Right atrium auricular region (tissue), 2 donors: ENCODE results near the gene PRKAG2. TPM values are rescaled to one million over a fixed set of nuclear protein-coding genes. Genes with fewer than 3 reads are reported as not detected.
A peak's percentile ranks its signal among the peaks of the same experiment; 100 is the strongest.

Experiments
- DNase-seq: peaks from one replicate; pipeline ENCODE4 v3.0.0-alpha.2; 2019; ENCODE audit warnings: low spot score
- H3K27ac ChIP-seq, 2 donors: fragments of 200-600 bp; sonication (generic); 1 replicate in 1 of 2; 2 replicates in 1 of 2; pipeline ENCODE4 v1.5.1; 2016 to 2019
- H3K27me3 ChIP-seq, 2 donors: fragments of 200-600 bp; sonication (generic); one replicate each; pipeline versions ENCODE4 v1.5.1 to v1.6.0; 2017 to 2019
- H3K36me3 ChIP-seq: fragments of 200-600 bp; sonication (generic); one replicate; pipeline ENCODE4 v1.5.1; 2016
- H3K4me1 ChIP-seq, 2 donors: fragments of 200-600 bp; sonication (generic); one replicate each; pipeline versions ENCODE4 v1.5.1 to v1.6.0; 2017 to 2019
- H3K4me3 ChIP-seq, 2 donors: fragments of 200-600 bp; sonication (generic); 1 replicate in 1 of 2; 2 replicates in 1 of 2; pipeline ENCODE4 v1.5.1; 2017 to 2019; ENCODE audit warnings: mild to moderate bottlenecking in 1 of 2, moderate library complexity in 1 of 2
- H3K9me3 ChIP-seq, 2 donors: fragments of 200-600 bp; sonication (generic); one replicate each; pipeline ENCODE4 v1.5.1; 2019
- total RNA-seq, 2 donors: library from RNA; depleted of rRNA; stranded (reverse); fragments of >200 nt; gene quantifications; one replicate each; pipeline ENCODE4 v1.1.0, GENCODE V29; 2016
- TF ChIP-seq, protein P1 (sequence below), 2 donors: fragments of 200-600 bp; sonication (generic); IDR thresholded peaks; one replicate each; pipeline ENCODE4 v1.5.1; 2019; ENCODE audit warnings: antibody characterized with exemption in 2 of 2

The PRKAG2 gene
- total RNA-seq, 2 donors from 2014 or later = 133 to 177 TPM

DNA sequence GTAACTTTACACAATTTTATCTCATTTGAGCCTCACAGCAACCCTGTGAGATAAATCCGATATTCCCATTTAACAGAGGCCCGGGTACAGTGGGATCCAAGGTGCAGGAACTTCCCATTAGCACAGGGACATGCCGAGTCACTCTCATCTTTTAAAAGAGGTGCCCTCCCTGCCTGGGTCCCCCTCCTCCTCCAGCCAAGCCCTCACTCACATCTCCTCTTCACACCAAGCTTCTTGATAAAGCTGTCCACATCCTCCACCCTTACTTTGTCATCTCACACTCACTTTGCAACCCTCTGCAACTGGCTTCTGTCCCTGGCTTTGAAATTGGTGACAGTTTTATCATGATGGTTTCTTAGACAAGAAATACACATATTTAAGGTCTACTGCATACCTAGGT is 212.6 kb downstream of the PRKAG2 start:
- H3K27ac ChIP-seq = peak overlapping the region; percentile 82 to 97
- DNase-seq = no peak
- H3K9me3 ChIP-seq = peaks cover 0 to 8% of the 10 kb centered on the region in 2 donors
- H3K36me3 ChIP-seq = peaks cover 7% of the 10 kb centered on the region
- TF ChIP-seq, protein P1, sequence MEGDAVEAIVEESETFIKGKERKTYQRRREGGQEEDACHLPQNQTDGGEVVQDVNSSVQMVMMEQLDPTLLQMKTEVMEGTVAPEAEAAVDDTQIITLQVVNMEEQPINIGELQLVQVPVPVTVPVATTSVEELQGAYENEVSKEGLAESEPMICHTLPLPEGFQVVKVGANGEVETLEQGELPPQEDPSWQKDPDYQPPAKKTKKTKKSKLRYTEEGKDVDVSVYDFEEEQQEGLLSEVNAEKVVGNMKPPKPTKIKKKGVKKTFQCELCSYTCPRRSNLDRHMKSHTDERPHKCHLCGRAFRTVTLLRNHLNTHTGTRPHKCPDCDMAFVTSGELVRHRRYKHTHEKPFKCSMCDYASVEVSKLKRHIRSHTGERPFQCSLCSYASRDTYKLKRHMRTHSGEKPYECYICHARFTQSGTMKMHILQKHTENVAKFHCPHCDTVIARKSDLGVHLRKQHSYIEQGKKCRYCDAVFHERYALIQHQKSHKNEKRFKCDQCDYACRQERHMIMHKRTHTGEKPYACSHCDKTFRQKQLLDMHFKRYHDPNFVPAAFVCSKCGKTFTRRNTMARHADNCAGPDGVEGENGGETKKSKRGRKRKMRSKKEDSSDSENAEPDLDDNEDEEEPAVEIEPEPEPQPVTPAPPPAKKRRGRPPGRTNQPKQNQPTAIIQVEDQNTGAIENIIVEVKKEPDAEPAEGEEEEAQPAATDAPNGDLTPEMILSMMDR (IDR thresholded peaks at IDR 0.05) = no peak
- no peaks in the 10 kb centered on the region for H3K27me3 ChIP-seq
- no peak overlapping the region for H3K4me3 ChIP-seq
- peaks cover 0 to 48% of the 10 kb centered on the region in 2 donors for H3K4me1 ChIP-seq

DNA sequence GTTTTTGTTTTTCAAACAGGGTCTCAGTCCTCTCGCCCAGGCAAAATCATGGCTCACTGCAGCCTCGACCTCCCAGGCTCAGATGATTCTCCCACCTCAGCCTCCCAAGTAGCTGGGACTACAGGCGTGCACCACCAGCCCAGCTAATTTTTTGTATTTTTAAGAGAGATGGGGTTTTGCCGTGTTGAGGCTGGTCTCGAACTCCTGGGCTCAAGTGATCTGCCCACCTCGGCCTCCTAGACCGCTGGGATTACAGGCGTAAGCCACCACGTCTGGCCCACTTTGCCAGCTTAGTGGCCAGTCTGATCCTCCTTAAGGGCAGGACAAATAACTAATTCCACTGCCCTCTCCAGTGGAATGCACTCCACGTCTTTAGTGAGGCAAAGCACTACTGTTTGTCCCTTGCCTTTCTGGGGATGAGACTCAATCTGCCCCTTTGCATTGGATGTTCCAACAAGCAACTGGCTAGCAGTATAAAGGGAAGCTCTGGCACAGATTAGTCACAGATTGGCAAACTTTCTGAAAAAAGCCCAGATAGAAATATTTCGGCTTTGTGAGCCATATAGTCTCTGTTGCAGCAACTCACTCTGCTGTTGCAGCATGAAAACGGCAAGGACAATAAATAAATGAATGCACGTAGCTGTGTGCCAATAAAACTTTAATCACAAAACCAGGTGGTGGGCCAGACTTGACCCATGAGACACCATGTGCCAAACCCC is 213.4 kb downstream of the PRKAG2 start:
- DNase-seq = no peak
- Histone ChIP-seq H3K9me3 (peaks cover 0 to 8% of the 10 kb centered on the region in 2 donors), H3K27ac (peak overlapping the region; percentile 82 to 97), H3K36me3 (peaks cover 7% of the 10 kb centered on the region), H3K4me1 (peaks cover 0 to 52% of the 10 kb centered on the region in 2 donors), H3K4me3 (no peak overlapping the region), H3K27me3 (no peaks in the 10 kb centered on the region)
- TF ChIP-seq, protein P1 (IDR thresholded peaks at IDR 0.05) = no peak

DNA sequence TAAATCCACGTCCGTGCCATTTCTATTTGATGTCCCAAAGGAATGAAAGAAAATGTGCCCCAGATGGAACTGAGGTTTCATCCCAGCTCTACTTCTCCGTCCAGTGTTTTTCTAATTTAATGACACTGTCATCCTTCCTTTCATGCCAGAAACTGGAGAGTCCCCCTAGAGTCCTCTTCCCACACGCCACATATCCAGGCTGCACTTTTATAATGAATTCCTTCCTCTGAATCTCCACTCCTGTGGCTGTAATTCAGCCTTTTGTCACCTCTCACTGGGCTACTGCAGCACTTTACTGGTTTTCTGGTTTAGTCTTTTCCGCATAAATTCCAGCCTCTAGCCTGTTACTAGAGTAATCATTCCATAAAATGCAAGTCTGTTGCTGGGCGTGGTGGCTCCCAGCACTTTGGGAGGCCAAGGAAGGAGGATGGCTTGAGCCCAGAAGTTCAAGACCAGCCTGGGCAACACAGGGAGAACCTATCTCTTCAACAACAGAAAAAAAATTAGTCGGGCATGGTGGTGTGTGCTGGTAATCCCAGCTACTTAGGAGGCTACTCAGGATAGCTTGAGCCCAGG is 214.6 kb downstream of the PRKAG2 start:
- no peaks in the 10 kb centered on the region for H3K27me3 ChIP-seq
- peaks cover 0 to 8% of the 10 kb centered on the region in 2 donors for H3K9me3 ChIP-seq
- H3K27ac ChIP-seq = peak overlapping the region; percentile 82 to 97
- H3K4me3 ChIP-seq = no peak overlapping the region
- H3K36me3 ChIP-seq = no peaks in the 10 kb centered on the region
- peaks cover 0 to 52% of the 10 kb centered on the region in 2 donors for H3K4me1 ChIP-seq
- TF ChIP-seq, protein P1 (IDR thresholded peaks at IDR 0.05) = no peak
- no peak for DNase-seq

DNA sequence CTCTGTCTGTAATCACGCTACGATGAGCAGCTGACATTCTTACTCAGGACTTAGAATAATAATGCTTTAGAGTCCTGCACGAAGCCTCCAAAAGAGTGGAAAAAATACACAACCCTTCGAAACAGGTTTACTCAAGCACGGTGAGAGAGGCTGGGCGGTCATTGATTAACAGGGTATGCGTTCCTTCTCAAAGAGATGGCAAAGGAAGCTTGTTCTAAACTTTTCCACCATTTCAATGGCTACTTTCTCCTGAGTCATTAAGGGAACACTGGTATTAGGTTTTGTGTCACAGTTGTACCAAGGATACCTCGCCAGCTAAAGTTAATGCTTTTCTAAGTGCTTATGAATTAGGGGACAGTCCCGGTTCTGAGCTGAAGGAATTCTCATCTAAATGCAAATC is 215.3 kb downstream of the PRKAG2 start:
- Histone ChIP-seq H3K4me3 (no peak overlapping the region), H3K4me1 (peaks cover 0 to 52% of the 10 kb centered on the region in 2 donors), H3K27ac (peak overlapping the region; percentile 82 to 97), H3K27me3 (no peaks in the 10 kb centered on the region), H3K9me3 (peaks cover 0 to 4% of the 10 kb centered on the region in 2 donors), H3K36me3 (no peaks in the 10 kb centered on the region)
- DNase-seq = no peak
- TF ChIP-seq, protein P1 (IDR thresholded peaks at IDR 0.05) = no peak

DNA sequence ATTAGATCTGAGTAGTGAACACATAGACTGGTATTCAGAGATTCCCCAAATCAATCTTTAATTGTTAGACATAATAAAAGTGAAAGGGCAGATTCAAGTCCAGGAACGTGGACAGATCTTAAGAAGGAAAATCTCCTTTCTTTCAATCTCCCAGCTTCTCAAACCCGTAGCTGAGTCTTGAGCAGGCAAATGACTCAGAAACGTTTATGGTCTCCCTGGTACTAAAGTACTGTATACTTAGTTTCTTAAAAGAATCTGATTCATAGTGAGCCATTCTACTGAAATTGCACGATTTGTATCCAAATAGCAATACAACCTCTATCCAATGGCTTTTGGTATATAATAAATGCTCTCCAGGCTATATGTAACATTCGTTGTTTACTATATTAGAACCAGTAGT is 216.8 kb downstream of the PRKAG2 start:
- no peaks in the 10 kb centered on the region for H3K36me3 ChIP-seq
- TF ChIP-seq, protein P1 (IDR thresholded peaks at IDR 0.05) = no peak
- H3K9me3 ChIP-seq = no peaks in the 10 kb centered on the region
- H3K4me1 ChIP-seq = peaks cover 0 to 42% of the 10 kb centered on the region in 2 donors
- H3K4me3 ChIP-seq = no peak overlapping the region
- no peaks in the 10 kb centered on the region for H3K27me3 ChIP-seq
- H3K27ac ChIP-seq = peak overlapping the region; percentile 14 to 97
- DNase-seq = no peak
